ENCODE data around the gene TMEM132D. TPM values are rescaled to one million over a fixed set of nuclear protein-coding genes. Genes with fewer than 3 reads are reported as not detected.

Gene TMEM132D
- total RNA-seq, 1 donor from 2014 or later, result not detected

- Histone ChIP-seq H3K36me3 (no peaks in the 10 kb centered on the region), H3K27me3 (no peaks in the 10 kb centered on the region), H3K4me1 (no peaks in the 10 kb centered on the region), H3K4me3 (no peak overlapping the region), H3K9me3 (no peaks in the 10 kb centered on the region), H3K27ac (no peak overlapping the region)
- TF ChIP-seq POLR2A (IDR thresholded peaks at IDR 0.05) (no peak), CTCF (IDR thresholded peaks at IDR 0.05) (no peak), POLR2AphosphoS5 (IDR thresholded peaks at IDR 0.05; ENCODE audit: insufficient read depth in 1 of 2, low read depth in 1 of 2) (no peak)
- DNase-seq (ENCODE audit: extremely low spot score in 2 of 2), result no peak
- intact Hi-C loops (cut with DNase I), result no loop called here
Measured at GRCh38 chr12:129115558-129115957, 788.3 kb downstream of the TMEM132D start.

GRCh38 chr12:129110575-129110974 is 793.2 kb downstream of the TMEM132D start:
- intact Hi-C loops (cut with DNase I), result no loop called here
- peak in 1 of 2 donors; percentile 44 for DNase-seq (ENCODE audit: extremely low spot score in 2 of 2)
- H3K27ac ChIP-seq, result no peak overlapping the region
- H3K9me3 ChIP-seq, result no peaks in the 10 kb centered on the region
- no peaks in the 10 kb centered on the region for H3K4me1 ChIP-seq
- H3K4me3 ChIP-seq, result no peak overlapping the region
- no peaks in the 10 kb centered on the region for H3K36me3 ChIP-seq
- no peaks in the 10 kb centered on the region for H3K27me3 ChIP-seq
- TF ChIP-seq CTCF (IDR thresholded peaks at IDR 0.05) (no peak), POLR2AphosphoS5 (IDR thresholded peaks at IDR 0.05; ENCODE audit: insufficient read depth in 1 of 2, low read depth in 1 of 2) (no peak), POLR2A (IDR thresholded peaks at IDR 0.05) (no peak)

GRCh38 chr12:129109174-129110001 is 794.4 kb downstream of the TMEM132D start:
- H3K36me3 ChIP-seq, result no peaks in the 10 kb centered on the region
- no peaks in the 10 kb centered on the region for H3K27me3 ChIP-seq
- no peak overlapping the region for H3K4me3 ChIP-seq
- DNase-seq (ENCODE audit: extremely low spot score in 2 of 2), result peak in 1 of 2 donors; percentile 69
- H3K27ac ChIP-seq, result no peak overlapping the region
- H3K9me3 ChIP-seq, result no peaks in the 10 kb centered on the region
- no peak for TF ChIP-seq CTCF (IDR thresholded peaks at IDR 0.05)
- intact Hi-C loops (cut with DNase I), result no loop called here
- no peaks in the 10 kb centered on the region for H3K4me1 ChIP-seq

GRCh38 chr12:129106772-129107171 is 797.1 kb downstream of the TMEM132D start:
- H3K27me3 ChIP-seq, result no peaks in the 10 kb centered on the region
- H3K36me3 ChIP-seq, result no peaks in the 10 kb centered on the region
- no peaks in the 10 kb centered on the region for H3K9me3 ChIP-seq
- DNase-seq (ENCODE audit: extremely low spot score in 2 of 2), result no peak
- no peaks in the 10 kb centered on the region for H3K4me1 ChIP-seq
- no peak overlapping the region for H3K27ac ChIP-seq
- H3K4me3 ChIP-seq, result no peak overlapping the region
- no peak for TF ChIP-seq CTCF (IDR thresholded peaks at IDR 0.05)
- no peak for TF ChIP-seq POLR2A (IDR thresholded peaks at IDR 0.05)
- TF ChIP-seq POLR2AphosphoS5 (IDR thresholded peaks at IDR 0.05; ENCODE audit: insufficient read depth in 1 of 2, low read depth in 1 of 2), result no peak
- intact Hi-C loops (cut with DNase I), result no loop called here

- H3K36me3 ChIP-seq, result no peaks in the 10 kb centered on the region
- no peak overlapping the region for H3K27ac ChIP-seq
- H3K9me3 ChIP-seq, result no peaks in the 10 kb centered on the region
- DNase-seq (ENCODE audit: extremely low spot score in 2 of 2), result no peak
- no peak overlapping the region for H3K4me3 ChIP-seq
- no peaks in the 10 kb centered on the region for H3K27me3 ChIP-seq
- no peaks in the 10 kb centered on the region for H3K4me1 ChIP-seq
- intact Hi-C loops (cut with DNase I), result no loop called here
- TF ChIP-seq POLR2A (IDR thresholded peaks at IDR 0.05) (no peak), CTCF (IDR thresholded peaks at IDR 0.05) (no peak), POLR2AphosphoS5 (IDR thresholded peaks at IDR 0.05; ENCODE audit: insufficient read depth in 1 of 2, low read depth in 1 of 2) (no peak)
Measured at GRCh38 chr12:129103231-129103630, 800.6 kb downstream of the TMEM132D start.

All from vagina (tissue), 2 donors.